ENCODE measurements around the gene CPNE7.

- TF ChIP-seq EP300 (IDR thresholded peaks at IDR 0.05) (no peak), CTCF (IDR thresholded peaks at IDR 0.05) (no peak), POLR2AphosphoS5 (IDR thresholded peaks at IDR 0.05) (no peak)
Measured at GRCh38 chr16:89546781-89547180, 28.8 kb upstream of the CPNE7 start.
